ENCODE results near the gene SEC61A2.
"Not testable (repeated sequence)": the region's sequence is repeated elsewhere in the genome, so short reads cannot be mapped to it uniquely, and the experiment has no call there.

DNA sequence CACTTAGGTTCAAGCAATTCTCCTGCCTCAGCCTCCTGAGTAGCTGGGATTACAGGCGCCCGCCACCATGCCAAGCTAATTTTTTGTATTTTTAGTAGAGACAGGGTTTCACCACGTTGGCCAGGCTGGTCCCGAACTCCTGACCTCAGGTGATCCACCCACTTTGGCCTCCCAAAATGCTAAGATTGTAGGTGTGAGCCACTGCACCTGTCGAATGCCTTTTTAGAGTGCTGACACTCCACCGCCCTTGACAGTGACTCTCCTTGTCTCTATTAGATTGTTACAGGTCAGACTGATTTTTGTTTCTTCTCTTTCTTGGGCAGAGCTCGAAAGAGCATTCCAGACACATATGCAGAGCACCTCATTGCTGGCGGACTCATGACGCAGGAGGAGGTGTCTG lies 32.1 kb upstream of the SEC61A2 start:
- TF ChIP-seq POLR2A (IDR thresholded peaks at IDR 0.05) = not testable (repeated sequence)
- TF ChIP-seq, protein P1, sequence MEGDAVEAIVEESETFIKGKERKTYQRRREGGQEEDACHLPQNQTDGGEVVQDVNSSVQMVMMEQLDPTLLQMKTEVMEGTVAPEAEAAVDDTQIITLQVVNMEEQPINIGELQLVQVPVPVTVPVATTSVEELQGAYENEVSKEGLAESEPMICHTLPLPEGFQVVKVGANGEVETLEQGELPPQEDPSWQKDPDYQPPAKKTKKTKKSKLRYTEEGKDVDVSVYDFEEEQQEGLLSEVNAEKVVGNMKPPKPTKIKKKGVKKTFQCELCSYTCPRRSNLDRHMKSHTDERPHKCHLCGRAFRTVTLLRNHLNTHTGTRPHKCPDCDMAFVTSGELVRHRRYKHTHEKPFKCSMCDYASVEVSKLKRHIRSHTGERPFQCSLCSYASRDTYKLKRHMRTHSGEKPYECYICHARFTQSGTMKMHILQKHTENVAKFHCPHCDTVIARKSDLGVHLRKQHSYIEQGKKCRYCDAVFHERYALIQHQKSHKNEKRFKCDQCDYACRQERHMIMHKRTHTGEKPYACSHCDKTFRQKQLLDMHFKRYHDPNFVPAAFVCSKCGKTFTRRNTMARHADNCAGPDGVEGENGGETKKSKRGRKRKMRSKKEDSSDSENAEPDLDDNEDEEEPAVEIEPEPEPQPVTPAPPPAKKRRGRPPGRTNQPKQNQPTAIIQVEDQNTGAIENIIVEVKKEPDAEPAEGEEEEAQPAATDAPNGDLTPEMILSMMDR (IDR thresholded peaks at IDR 0.05) = not testable (repeated sequence)

All from uterus (tissue), 2 donors.